ENCODE data around the gene BANP.
"Not testable (repeated sequence)": the region's sequence is repeated elsewhere in the genome, so short reads cannot be mapped to it uniquely, and the experiment has no call there.

Gene BANP

GRCh38 chr16:88044121-88044581, 92.9 kb downstream of the BANP start:
- in situ Hi-C loops (cut with MboI; ENCODE audit: low sequenced_read_pairs) = not testable (repeated sequence)

- in situ Hi-C loops (cut with MboI; ENCODE audit: low sequenced_read_pairs) = not testable (repeated sequence)
Measured at GRCh38 chr16:88045361-88045760, 94.1 kb downstream of the BANP start.

GRCh38 chr16:88045820-88046303, 94.6 kb downstream of the BANP start:
- in situ Hi-C loops (cut with MboI; ENCODE audit: low sequenced_read_pairs) = no loop called here

GRCh38 chr16:88047462-88047861, 96.2 kb downstream of the BANP start:
- in situ Hi-C loops (cut with MboI; ENCODE audit: low sequenced_read_pairs) = no loop called here

GRCh38 chr16:88048985-88049384, 97.8 kb downstream of the BANP start:
- in situ Hi-C loops (cut with MboI; ENCODE audit: low sequenced_read_pairs) = no loop called here

GRCh38 chr16:88049561-88050545, 98.6 kb downstream of the BANP start:
- in situ Hi-C loops (cut with MboI; ENCODE audit: low sequenced_read_pairs) = no loop called here

- in situ Hi-C loops (cut with MboI; ENCODE audit: low sequenced_read_pairs) = no loop called here
Measured at GRCh38 chr16:88050952-88051660, 99.9 kb downstream of the BANP start.

GRCh38 chr16:88052661-88053060, 101.4 kb downstream of the BANP start:
- in situ Hi-C loops (cut with MboI; ENCODE audit: low sequenced_read_pairs) = no loop called here

- in situ Hi-C loops (cut with MboI; ENCODE audit: low sequenced_read_pairs) = not testable (repeated sequence)
Measured at GRCh38 chr16:88053479-88053878, 102.2 kb downstream of the BANP start.

- in situ Hi-C loops (cut with MboI; ENCODE audit: low sequenced_read_pairs) = no loop called here
Measured at GRCh38 chr16:88055356-88055755, 104.1 kb downstream of the BANP start.

- in situ Hi-C loops (cut with MboI; ENCODE audit: low sequenced_read_pairs) = no loop called here
Measured at GRCh38 chr16:88056212-88056611, 105.0 kb downstream of the BANP start.

GRCh38 chr16:88057656-88058055, 106.4 kb downstream of the BANP start:
- in situ Hi-C loops (cut with MboI; ENCODE audit: low sequenced_read_pairs) = no loop called here

- in situ Hi-C loops (cut with MboI; ENCODE audit: low sequenced_read_pairs) = no loop called here
Measured at GRCh38 chr16:88058136-88058535, 106.9 kb downstream of the BANP start.

- in situ Hi-C loops (cut with MboI; ENCODE audit: low sequenced_read_pairs) = no loop called here
Measured at GRCh38 chr16:88058817-88059216, 107.6 kb downstream of the BANP start.

GRCh38 chr16:88059701-88060386, 108.6 kb downstream of the BANP start:
- in situ Hi-C loops (cut with MboI; ENCODE audit: low sequenced_read_pairs) = no loop called here

GRCh38 chr16:88060524-88061219, 109.4 kb downstream of the BANP start:
- in situ Hi-C loops (cut with MboI; ENCODE audit: low sequenced_read_pairs) = no loop called here

GRCh38 chr16:88061346-88062110, 110.3 kb downstream of the BANP start:
- in situ Hi-C loops (cut with MboI; ENCODE audit: low sequenced_read_pairs) = no loop called here

GRCh38 chr16:88062341-88063210, 111.3 kb downstream of the BANP start:
- in situ Hi-C loops (cut with MboI; ENCODE audit: low sequenced_read_pairs) = no loop called here
